IPS-18a (cell line): Measurements from ENCODE around the gene LBHD1.
"Not testable (repeated sequence)": the region's sequence is repeated elsewhere in the genome, so short reads cannot be mapped to it uniquely, and the experiment has no call there.

Experiments
- H3K27ac ChIP-seq: one replicate; pipeline ENCODE4 v1.5.1; 2013; ENCODE audit warnings: low read length
- H3K27me3 ChIP-seq: one replicate; pipeline ENCODE4 v1.6.1; 2013; ENCODE audit warnings: mild to moderate bottlenecking, low read length; ENCODE audit not compliant: control insufficient read depth, insufficient read depth
- H3K36me3 ChIP-seq: one replicate; pipeline ENCODE4 v1.6.1; 2013; ENCODE audit warnings: low read depth, low read length; ENCODE audit not compliant: control insufficient read depth
- H3K4me1 ChIP-seq: one replicate; pipeline ENCODE4 v1.6.1; 2013; ENCODE audit warnings: low read depth, low read length; ENCODE audit not compliant: control insufficient read depth
- H3K4me3 ChIP-seq: one replicate; pipeline ENCODE4 v1.5.1; 2013; ENCODE audit warnings: low read length
- H3K9ac ChIP-seq: one replicate; pipeline ENCODE4 v1.6.1; 2013; ENCODE audit warnings: mild to moderate bottlenecking, low read length, moderate library complexity
- H3K9me3 ChIP-seq: one replicate; pipeline ENCODE4 v1.6.1; 2013; ENCODE audit warnings: low read depth, low read length; ENCODE audit not compliant: control insufficient read depth

Gene LBHD1

GRCh38 chr11:62622476-62623089 is 49.5 kb downstream of the LBHD1 start:
- Histone ChIP-seq H3K4me1 (peaks cover 6% of the 10 kb centered on the region), H3K4me3 (peak overlapping the region; percentile 37), H3K27me3 (no peaks in the 10 kb centered on the region), H3K9ac (peak overlapping the region; percentile 24), H3K9me3 (no peaks in the 10 kb centered on the region), H3K27ac (peak overlapping the region; percentile 43), H3K36me3 (peaks cover 27% of the 10 kb centered on the region)

- Histone ChIP-seq H3K4me1 (peaks cover 6% of the 10 kb centered on the region), H3K4me3 (peak within 1 kb of the TSS; percentile 83)
Observed at GRCh38 chr11:62621567-62622470, 50.2 kb downstream of the LBHD1 start, which contains the start of gene B3GAT3. Gene B3GAT3 (minus strand): TSS chr11:62621986. CDS start chr11:62621947, 39 bp downstream.

GRCh38 chr11:62621027-62621566 is 51.0 kb downstream of the LBHD1 start:
- peak overlapping the region; percentile 41 for H3K27ac ChIP-seq
- H3K4me1 ChIP-seq: peaks cover 6% of the 10 kb centered on the region
- peak overlapping the region; percentile 74 for H3K9ac ChIP-seq
- H3K9me3 ChIP-seq: no peaks in the 10 kb centered on the region
- H3K36me3 ChIP-seq: peaks cover 14% of the 10 kb centered on the region
- no peaks in the 10 kb centered on the region for H3K27me3 ChIP-seq
- H3K4me3 ChIP-seq: peak overlapping the region; percentile 83

More at GRCh38 chr11:62621567-62622470, 50.2 kb downstream of the LBHD1 start, which contains the start of gene B3GAT3:
- H3K27ac ChIP-seq: peak within 1 kb of the TSS; percentile 43
- peaks cover 21% of the 10 kb centered on the region for H3K36me3 ChIP-seq
- H3K9me3 ChIP-seq: no peaks in the 10 kb centered on the region
- H3K9ac ChIP-seq: peak within 1 kb of the TSS; percentile 74
- H3K27me3 ChIP-seq: no peaks in the 10 kb centered on the region

- H3K4me3 ChIP-seq, H3K9ac ChIP-seq, H3K27ac ChIP-seq: not testable (repeated sequence)
Observed at GRCh38 chr11:62616957-62617356, 55.1 kb downstream of the LBHD1 start.

GRCh38 chr11:62615521-62615920 is 56.5 kb downstream of the LBHD1 start:
- Histone ChIP-seq H3K9ac (no peak overlapping the region), H3K9me3 (no peaks in the 10 kb centered on the region), H3K27me3 (peaks cover 11% of the 10 kb centered on the region), H3K4me1 (peaks cover under 1% of the 10 kb centered on the region), H3K4me3 (no peak overlapping the region), H3K36me3 (peaks cover 3% of the 10 kb centered on the region), H3K27ac (no peak overlapping the region)

More at GRCh38 chr11:62616957-62617356, 55.1 kb downstream of the LBHD1 start:
- not testable (repeated sequence) for H3K36me3 ChIP-seq, H3K4me1 ChIP-seq, H3K9me3 ChIP-seq, H3K27me3 ChIP-seq

- Histone ChIP-seq H3K27me3 (peaks cover 11% of the 10 kb centered on the region), H3K4me1 (no peaks in the 10 kb centered on the region), H3K9ac (no peak overlapping the region), H3K36me3 (peaks cover 3% of the 10 kb centered on the region), H3K4me3 (no peak overlapping the region), H3K9me3 (no peaks in the 10 kb centered on the region), H3K27ac (no peak overlapping the region)
Observed at GRCh38 chr11:62614275-62614674, 57.8 kb downstream of the LBHD1 start.

GRCh38 chr11:62613291-62613778 is 58.7 kb downstream of the LBHD1 start:
- H3K9me3 ChIP-seq: no peaks in the 10 kb centered on the region
- no peak overlapping the region for H3K9ac ChIP-seq
- peaks cover 3% of the 10 kb centered on the region for H3K36me3 ChIP-seq
- no peak overlapping the region for H3K27ac ChIP-seq
- no peaks in the 10 kb centered on the region for H3K4me1 ChIP-seq
- peak overlapping the region; percentile 71 for H3K4me3 ChIP-seq
- peaks cover 11% of the 10 kb centered on the region for H3K27me3 ChIP-seq
